Measurements from ENCODE around the gene DDIT4.

GRCh38 chr10:72255977-72256729 lies 17.6 kb upstream of the DDIT4 start:
- TF ChIP-seq GATA3 (IDR thresholded peaks at IDR 0.05; ENCODE audit: low read depth, low read length) (no peak), GATA2 (IDR thresholded peaks at IDR 0.05; ENCODE audit: low read depth, low read length) (no peak)
